NT2/D1 (cell line): Measurements from ENCODE around the gene COMT.

ENCODE experiments used
- YY1 ChIP-seq: IDR thresholded peaks from 2 replicates; pipeline ENCODE4 v1.6.1; 2011; ENCODE audit not compliant: insufficient read length, insufficient read depth
- ZNF274 ChIP-seq: IDR thresholded peaks from 2 replicates; pipeline ENCODE4 v1.6.1; 2011; ENCODE audit warnings: mild to moderate bottlenecking, low read depth, low read length

GRCh38 chr22:19916941-19917340, 24.6 kb upstream of the COMT start:
- TF ChIP-seq YY1 (no peak), ZNF274 (no peak)
